Left ventricle myocardium inferior (tissue), 1 donor: ENCODE data around the gene CEP104. TPM values are rescaled to one million over a fixed set of nuclear protein-coding genes. Genes with fewer than 3 reads are reported as not detected.
"Not testable (repeated sequence)": the region's sequence is repeated elsewhere in the genome, so short reads cannot be mapped to it uniquely, and the experiment has no call there.

Experiments
- DNase-seq: peaks from one replicate; pipeline ENCODE4 v3.0.0-alpha.2; 2020
- H3K27ac ChIP-seq: fragments of 200-600 bp; replicated peaks from 2 replicates; pipeline ENCODE4 v1.8.0; 2021
- H3K27me3 ChIP-seq: fragments of 200-600 bp; 2 replicates; pipeline ENCODE4 v1.8.0; 2021; ENCODE audit warnings: low read depth
- H3K36me3 ChIP-seq: fragments of 200-600 bp; 2 replicates; pipeline ENCODE4 v1.8.0; 2021
- H3K4me1 ChIP-seq: fragments of 200-600 bp; 2 replicates; pipeline ENCODE4 v1.8.0; 2021
- H3K4me3 ChIP-seq: fragments of 200-600 bp; 2 replicates; pipeline ENCODE4 v1.8.0; 2021; ENCODE audit warnings: mild to moderate bottlenecking, moderate library complexity
- H3K9me3 ChIP-seq: fragments of 200-600 bp; replicated peaks from 2 replicates; pipeline ENCODE4 v1.8.0; 2021
- CTCF ChIP-seq: fragments of 200-600 bp; IDR thresholded peaks from 2 replicates; pipeline ENCODE4 v1.8.0; 2021; ENCODE audit warnings: antibody characterized with exemption, mild to moderate bottlenecking, borderline replicate concordance
- intact Hi-C: fragments of 100-400 bp; cut with micrococcal nuclease; formaldehyde crosslinking; loops from one replicate; pipeline ENCODE4 v1.11.0; 2022
- total RNA-seq: library from RNA; stranded (reverse); fragmentation: NEBNext Ultra II Directional; extraction: Animal tissue kit (Norgen Biotek cat#: 25700); gene quantifications from one replicate; pipeline ENCODE4 v1.2.1, GENCODE V29; 2021
- donor health status: DM: no; HTN: yes; CAD: no; lungs with severe emphysema.

The CEP104 gene
- total RNA-seq, 1 donor from 2014 or later = 32.2 TPM

- no peak overlapping the region for H3K4me3 ChIP-seq
These were observed 45.5 kb downstream of the CEP104 start for GRCh38 chr1:3811595-3811911.

GRCh38 chr1:3810149-3810761 is 46.8 kb downstream of the CEP104 start:
- H3K36me3 ChIP-seq = peaks cover 19% of the 10 kb centered on the region
- H3K9me3 ChIP-seq, H3K4me1 ChIP-seq, H3K27me3 ChIP-seq, intact Hi-C loops, H3K27ac ChIP-seq, H3K4me3 ChIP-seq, DNase-seq: not testable (repeated sequence)

More at GRCh38 chr1:3811595-3811911, 45.5 kb downstream of the CEP104 start:
- H3K4me1 ChIP-seq = no peaks in the 10 kb centered on the region
- TF ChIP-seq CTCF = no peak
- H3K9me3 ChIP-seq = no peaks in the 10 kb centered on the region
- intact Hi-C loops = no loop called here
- peaks cover 32% of the 10 kb centered on the region for H3K36me3 ChIP-seq
- no peak overlapping the region for H3K27ac ChIP-seq
- H3K27me3 ChIP-seq = peaks cover under 1% of the 10 kb centered on the region
- no peak for DNase-seq

GRCh38 chr1:3809680-3810079 is 47.3 kb downstream of the CEP104 start:
- H3K9me3 ChIP-seq = no peaks in the 10 kb centered on the region
- peaks cover 12% of the 10 kb centered on the region for H3K27me3 ChIP-seq
- no peaks in the 10 kb centered on the region for H3K4me1 ChIP-seq
- H3K4me3 ChIP-seq = no peak overlapping the region
- intact Hi-C loops = no loop called here
- no peak overlapping the region for H3K27ac ChIP-seq
- peaks cover 13% of the 10 kb centered on the region for H3K36me3 ChIP-seq
- TF ChIP-seq CTCF = no peak
- DNase-seq = no peak

- no peak for TF ChIP-seq CTCF
- no peak overlapping the region for H3K27ac ChIP-seq
- no peak overlapping the region for H3K4me3 ChIP-seq
- H3K4me1 ChIP-seq = no peaks in the 10 kb centered on the region
- DNase-seq = no peak
- H3K27me3 ChIP-seq = peaks cover 31% of the 10 kb centered on the region
- H3K9me3 ChIP-seq = no peaks in the 10 kb centered on the region
- intact Hi-C loops = no loop called here
- H3K36me3 ChIP-seq = no peaks in the 10 kb centered on the region
These were observed 49.2 kb downstream of the CEP104 start for GRCh38 chr1:3807769-3808168.

GRCh38 chr1:3805038-3805437 is 52.0 kb downstream of the CEP104 start:
- Histone ChIP-seq H3K4me1 (peaks cover 3% of the 10 kb centered on the region), H3K4me3 (no peak overlapping the region), H3K27ac (no peak overlapping the region), H3K9me3 (no peaks in the 10 kb centered on the region), H3K27me3 (peaks cover 46% of the 10 kb centered on the region), H3K36me3 (no peaks in the 10 kb centered on the region)
- intact Hi-C loops = no loop called here
- DNase-seq = no peak
- TF ChIP-seq CTCF = no peak

- H3K4me3 ChIP-seq, H3K4me1 ChIP-seq, H3K9me3 ChIP-seq, DNase-seq, intact Hi-C loops, H3K27ac ChIP-seq, H3K36me3 ChIP-seq: not testable (repeated sequence)
- H3K27me3 ChIP-seq = peaks cover 51% of the 10 kb centered on the region
These were observed 52.4 kb downstream of the CEP104 start for GRCh38 chr1:3804627-3804944.
